Colonic mucosa (tissue), 4 donors: ENCODE measurements around the gene TTL. TPM values are rescaled to one million over a fixed set of nuclear protein-coding genes. Genes with fewer than 3 reads are reported as not detected.
A peak's percentile ranks its signal among the peaks of the same experiment; 100 is the strongest.

Experiments
- DNase-seq: peaks from one replicate; pipeline ENCODE4 v3.0.0-alpha.2; 2020
- H3K27ac ChIP-seq: fragments of 200-600 bp; one replicate; pipeline ENCODE4 v1.8.0; 2021
- H3K27me3 ChIP-seq: fragments of 200-600 bp; one replicate; pipeline ENCODE4 v1.8.0; 2021
- H3K36me3 ChIP-seq: fragments of 200-600 bp; one replicate; pipeline ENCODE4 v1.8.0; 2021
- H3K4me1 ChIP-seq: fragments of 200-600 bp; one replicate; pipeline ENCODE4 v1.8.0; 2021; ENCODE audit warnings: mild to moderate bottlenecking
- H3K4me3 ChIP-seq: fragments of 200-600 bp; one replicate; pipeline ENCODE4 v1.8.0; 2021
- H3K9ac ChIP-seq, 2 donors: one replicate each; pipeline ENCODE4 v1.7.0; 2013; ENCODE audit warnings: control low read depth in 2 of 2, low read depth in 2 of 2, low read length in 2 of 2
- H3K9me3 ChIP-seq: fragments of 200-600 bp; one replicate; pipeline ENCODE4 v1.8.0; 2021
- intact Hi-C: fragments of 100-400 bp; cut with DNase I; formaldehyde crosslinking; loops from one replicate; pipeline ENCODE4 v1.14.1; 2022
- total RNA-seq, 2 donors: library from RNA; stranded (reverse); fragmentation: NEBNext Ultra II Directional in 1 of 2; extraction: Animal tissue kit (Norgen Biotek cat#: 25700) in 1 of 2; gene quantifications; one replicate each; pipeline ENCODE4 v1.2.1, GENCODE V29; 2021
- TF ChIP-seq, protein P1 (sequence below): fragments of 200-600 bp; IDR thresholded peaks from one replicate; pipeline ENCODE4 v1.8.0; 2022; ENCODE audit warnings: antibody characterized with exemption, mild to moderate bottlenecking
- donor health status: healthy.
- donor health status: DM: no; HTN: no; CAD: no.
- donor health status: DM: no; HTN: no; CAD: no.

Gene TTL
- total RNA-seq, 2 donors from 2014 or later: 16.9 to 17.5 TPM

DNA sequence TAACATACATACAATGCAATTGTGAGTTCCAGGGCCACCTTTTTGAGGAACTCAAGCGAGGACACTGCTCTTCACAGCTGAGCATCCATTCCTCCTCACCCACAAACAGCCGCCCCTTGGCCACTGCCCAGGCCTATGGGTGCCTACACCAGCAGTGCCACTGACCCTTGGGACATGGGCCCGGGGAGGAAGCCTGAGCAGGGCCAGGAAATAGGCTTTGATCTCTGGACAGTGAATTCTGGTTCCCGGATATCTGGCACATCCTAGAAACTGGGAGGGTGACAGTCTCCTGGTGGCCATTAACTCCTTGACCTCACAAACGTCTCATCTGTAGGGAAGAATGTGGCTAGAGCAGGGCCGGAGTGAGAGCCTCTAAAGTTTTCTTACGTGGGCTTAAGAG lies 5.5 kb upstream of the TTL start:
- no peaks in the 10 kb centered on the region for H3K36me3 ChIP-seq
- no peak overlapping the region for H3K9ac ChIP-seq
- H3K4me3 ChIP-seq: no peak overlapping the region
- no peaks in the 10 kb centered on the region for H3K9me3 ChIP-seq
- intact Hi-C loops: no loop called here
- no peak overlapping the region for H3K27ac ChIP-seq
- H3K4me1 ChIP-seq: no peaks in the 10 kb centered on the region
- TF ChIP-seq, protein P1, sequence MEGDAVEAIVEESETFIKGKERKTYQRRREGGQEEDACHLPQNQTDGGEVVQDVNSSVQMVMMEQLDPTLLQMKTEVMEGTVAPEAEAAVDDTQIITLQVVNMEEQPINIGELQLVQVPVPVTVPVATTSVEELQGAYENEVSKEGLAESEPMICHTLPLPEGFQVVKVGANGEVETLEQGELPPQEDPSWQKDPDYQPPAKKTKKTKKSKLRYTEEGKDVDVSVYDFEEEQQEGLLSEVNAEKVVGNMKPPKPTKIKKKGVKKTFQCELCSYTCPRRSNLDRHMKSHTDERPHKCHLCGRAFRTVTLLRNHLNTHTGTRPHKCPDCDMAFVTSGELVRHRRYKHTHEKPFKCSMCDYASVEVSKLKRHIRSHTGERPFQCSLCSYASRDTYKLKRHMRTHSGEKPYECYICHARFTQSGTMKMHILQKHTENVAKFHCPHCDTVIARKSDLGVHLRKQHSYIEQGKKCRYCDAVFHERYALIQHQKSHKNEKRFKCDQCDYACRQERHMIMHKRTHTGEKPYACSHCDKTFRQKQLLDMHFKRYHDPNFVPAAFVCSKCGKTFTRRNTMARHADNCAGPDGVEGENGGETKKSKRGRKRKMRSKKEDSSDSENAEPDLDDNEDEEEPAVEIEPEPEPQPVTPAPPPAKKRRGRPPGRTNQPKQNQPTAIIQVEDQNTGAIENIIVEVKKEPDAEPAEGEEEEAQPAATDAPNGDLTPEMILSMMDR: no peak
- no peak for DNase-seq
- H3K27me3 ChIP-seq: no peaks in the 10 kb centered on the region

DNA sequence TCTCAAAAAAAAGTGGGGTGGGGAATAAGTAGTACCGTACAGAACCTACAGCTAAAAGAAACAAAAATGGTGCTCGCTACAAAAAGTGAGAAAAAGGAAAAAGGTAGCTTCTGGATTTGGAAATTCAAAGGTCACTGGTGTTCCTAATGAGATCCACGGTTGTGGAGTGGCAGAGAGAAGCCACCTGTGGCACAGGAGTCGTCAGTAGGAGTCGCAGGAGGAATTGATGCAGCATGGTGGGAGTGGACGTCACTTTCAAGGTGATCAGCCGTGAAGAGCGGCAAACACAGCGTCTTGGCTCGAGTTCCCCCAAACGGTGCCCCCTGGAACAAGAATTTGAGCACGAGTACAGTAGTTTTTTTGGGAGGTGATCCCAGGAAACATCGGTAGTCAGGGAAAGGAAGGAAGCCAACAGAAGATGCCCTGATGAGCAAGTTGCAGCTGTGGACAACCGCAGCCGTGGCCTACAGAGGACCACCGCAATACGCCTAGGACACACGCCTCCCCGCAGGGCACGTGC lies 1.4 kb upstream of the TTL start:
- H3K27me3 ChIP-seq: no peaks in the 10 kb centered on the region
- H3K36me3 ChIP-seq: no peaks in the 10 kb centered on the region
- intact Hi-C loops: no loop called here
- H3K4me1 ChIP-seq: peaks cover 6% of the 10 kb centered on the region
- DNase-seq: peak; percentile 22
- peak overlapping the region; percentile 76 to 84 for H3K9ac ChIP-seq
- no peaks in the 10 kb centered on the region for H3K9me3 ChIP-seq
- H3K27ac ChIP-seq: peak overlapping the region; percentile 94
- TF ChIP-seq, protein P1: no peak
- peak overlapping the region; percentile 78 for H3K4me3 ChIP-seq

DNA sequence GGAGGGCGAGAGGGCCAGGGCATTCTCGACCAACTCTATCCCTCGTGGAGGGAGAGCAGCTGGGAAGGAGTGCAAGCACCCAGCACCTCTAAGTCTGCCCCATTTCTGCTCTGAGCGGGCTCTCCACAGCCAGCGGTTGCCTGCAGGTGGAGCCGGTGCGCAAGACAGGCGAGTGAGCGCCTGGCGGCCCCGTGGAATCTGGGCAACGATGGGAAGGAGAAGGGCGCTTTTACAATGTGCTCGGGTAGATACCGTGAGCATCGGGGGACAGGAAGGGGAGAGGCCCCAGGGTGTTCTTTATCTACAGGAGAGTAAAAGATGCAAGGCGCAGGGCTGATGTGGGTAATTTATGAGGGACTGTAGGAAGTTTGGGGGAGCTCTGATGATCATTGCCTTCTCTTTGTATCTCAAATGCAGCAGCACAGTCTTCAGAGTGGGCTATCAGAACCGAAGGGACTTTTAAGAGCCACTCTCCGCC lies 867 bp upstream of the TTL start:
- Histone ChIP-seq H3K9ac (peak overlapping the region; percentile 76 to 84), H3K4me3 (peak overlapping the region; percentile 78), H3K27me3 (no peaks in the 10 kb centered on the region), H3K4me1 (peaks cover 6% of the 10 kb centered on the region), H3K9me3 (no peaks in the 10 kb centered on the region), H3K36me3 (no peaks in the 10 kb centered on the region), H3K27ac (peak overlapping the region; percentile 94)
- TF ChIP-seq, protein P1: peak; percentile 72
- peak; percentile 89 for DNase-seq
- intact Hi-C loops: no loop called here

DNA sequence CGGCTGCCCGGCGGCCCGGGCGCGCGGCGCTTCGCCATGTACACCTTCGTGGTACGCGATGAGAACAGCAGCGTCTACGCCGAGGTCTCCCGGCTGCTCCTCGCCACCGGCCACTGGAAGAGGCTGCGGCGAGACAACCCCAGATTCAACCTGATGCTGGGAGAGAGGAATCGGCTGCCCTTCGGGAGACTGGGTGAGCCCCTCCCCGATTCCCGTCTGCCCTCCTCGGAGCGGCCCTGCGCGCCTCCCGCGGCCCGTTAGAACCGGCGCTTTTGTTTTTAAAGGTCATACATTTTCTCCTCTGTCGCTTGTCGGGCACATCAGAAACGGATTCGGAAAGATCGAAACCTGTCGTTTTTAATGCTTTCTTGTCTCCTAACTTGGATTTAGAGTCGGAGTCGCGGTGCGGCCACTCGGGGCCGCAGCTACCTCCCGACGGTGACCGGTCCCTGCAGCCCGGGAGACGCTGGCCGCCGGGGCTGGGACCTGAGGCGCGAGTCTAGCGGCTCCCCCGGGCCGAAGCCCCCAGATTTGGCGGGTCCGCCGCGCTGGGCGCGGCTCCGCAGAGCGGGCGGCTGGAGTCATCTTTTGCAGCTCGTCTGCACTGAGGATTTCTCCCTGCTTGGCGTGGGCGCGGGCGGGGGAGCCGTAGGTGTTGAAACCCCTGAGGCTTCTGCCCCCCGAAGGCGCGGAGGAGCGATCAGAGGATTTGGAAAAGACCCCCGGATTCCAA lies 519 bp downstream of the TTL start:
- Histone ChIP-seq H3K4me3 (peak overlapping the region; percentile 90), H3K27me3 (no peaks in the 10 kb centered on the region), H3K27ac (peak overlapping the region; percentile 87), H3K36me3 (no peaks in the 10 kb centered on the region), H3K4me1 (peaks cover 6% of the 10 kb centered on the region), H3K9ac (peak overlapping the region; percentile 52 to 73), H3K9me3 (no peaks in the 10 kb centered on the region)
- intact Hi-C loops: no loop called here
- TF ChIP-seq, protein P1: no peak
- peak; percentile 40 for DNase-seq

DNA sequence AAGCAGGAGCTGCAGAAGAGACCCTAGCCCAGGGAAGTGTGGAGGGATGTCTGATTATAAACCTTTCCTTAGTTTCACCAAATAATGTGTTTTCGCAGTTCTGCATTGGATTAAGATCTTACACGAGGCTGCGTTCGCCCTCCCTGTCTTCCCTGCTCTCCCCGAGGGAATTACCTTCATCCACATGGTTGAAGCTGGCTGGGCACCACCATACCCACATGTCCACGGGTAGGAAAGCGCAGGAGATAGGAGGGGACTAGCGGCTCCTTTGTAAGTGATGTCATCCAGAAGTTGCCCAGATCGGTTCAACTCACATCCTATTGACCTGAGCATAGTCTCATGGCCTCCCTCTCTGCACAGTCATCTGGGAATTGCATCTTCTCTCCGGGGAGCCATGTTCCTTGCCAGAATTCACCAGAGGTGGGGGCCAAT lies 1.1 kb downstream of the TTL start:
- Histone ChIP-seq H3K27me3 (no peaks in the 10 kb centered on the region), H3K4me3 (peak overlapping the region; percentile 90), H3K27ac (peak overlapping the region; percentile 87), H3K9ac (peak overlapping the region; percentile 52 to 73), H3K4me1 (peaks cover 6% of the 10 kb centered on the region), H3K9me3 (no peaks in the 10 kb centered on the region), H3K36me3 (no peaks in the 10 kb centered on the region)
- intact Hi-C loops: no loop called here
- TF ChIP-seq, protein P1: no peak
- DNase-seq: peak; percentile 26
